IMR-90 (cell line): Measurements from ENCODE around the gene NTRK2.

Experiments
- CTCF ChIP-seq: conservative IDR thresholded peaks from 2 replicates; pipeline ENCODE4 v1.5.1; 2012; ENCODE audit warnings: mild to moderate bottlenecking, low read depth, low read length, improper control_type of control experiment
- FOS ChIP-seq: fragments of 150-350 bp; IDR thresholded peaks from 2 replicates; pipeline ENCODE4 v1.6.1; 2016; ENCODE audit warnings: low read depth, low read length
- RFX5 ChIP-seq: IDR thresholded peaks from 2 replicates; pipeline ENCODE4 v1.8.0; 2012; ENCODE audit warnings: low read depth, mild to moderate bottlenecking, low read length, moderate library complexity

- TF ChIP-seq CTCF (no peak), FOS (no peak), RFX5 (no peak)
These were observed 339.7 kb downstream of the NTRK2 start for GRCh38 chr9:85009251-85009650.
